Astrocyte of the spinal cord (primary cell): ENCODE measurements around the gene CCDC85A.

Experiments used
- DNase-seq: peaks from one replicate; pipeline ENCODE4 v3.0.0; 2011; ENCODE audit warnings: low read depth, low spot score
- H3K4me3 ChIP-seq: 2 replicates; pipeline ENCODE4 v1.5.1; 2011; ENCODE audit warnings: low read depth, mild to moderate bottlenecking, low read length, moderate library complexity
- in situ Hi-C: cut with HindIII; loops from 2 replicates; pipeline ENCODE4 v1.10.0; 2017; ENCODE audit warnings: low sequenced_read_pairs
- TF ChIP-seq, protein P1 (sequence below): IDR thresholded peaks from 2 replicates; pipeline ENCODE4 v1.5.1; 2012; ENCODE audit warnings: low read depth, mild to moderate bottlenecking, low read length, inconsistent platforms

CCDC85A gene

DNA sequence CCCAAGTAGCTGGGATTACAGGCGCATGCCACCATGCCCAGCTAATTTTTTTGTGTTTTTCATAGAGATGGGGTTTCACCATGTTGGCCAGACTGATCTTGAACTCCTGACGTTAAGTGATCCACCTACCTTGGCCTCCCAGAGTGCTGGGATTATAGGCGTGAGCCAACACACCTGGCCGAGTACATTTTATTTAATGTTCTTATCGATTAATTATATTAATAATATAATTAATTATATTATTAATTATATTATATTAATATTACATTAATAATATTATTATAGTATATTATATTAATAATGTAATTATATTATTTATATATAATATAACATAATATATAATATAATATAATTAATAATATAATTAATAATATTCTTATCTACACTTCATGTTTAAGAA is 101.4 kb downstream of the CCDC85A start:
- no peak overlapping the region for H3K4me3 ChIP-seq
- DNase-seq: no peak
- in situ Hi-C loops: no loop called here
- TF ChIP-seq, protein P1, sequence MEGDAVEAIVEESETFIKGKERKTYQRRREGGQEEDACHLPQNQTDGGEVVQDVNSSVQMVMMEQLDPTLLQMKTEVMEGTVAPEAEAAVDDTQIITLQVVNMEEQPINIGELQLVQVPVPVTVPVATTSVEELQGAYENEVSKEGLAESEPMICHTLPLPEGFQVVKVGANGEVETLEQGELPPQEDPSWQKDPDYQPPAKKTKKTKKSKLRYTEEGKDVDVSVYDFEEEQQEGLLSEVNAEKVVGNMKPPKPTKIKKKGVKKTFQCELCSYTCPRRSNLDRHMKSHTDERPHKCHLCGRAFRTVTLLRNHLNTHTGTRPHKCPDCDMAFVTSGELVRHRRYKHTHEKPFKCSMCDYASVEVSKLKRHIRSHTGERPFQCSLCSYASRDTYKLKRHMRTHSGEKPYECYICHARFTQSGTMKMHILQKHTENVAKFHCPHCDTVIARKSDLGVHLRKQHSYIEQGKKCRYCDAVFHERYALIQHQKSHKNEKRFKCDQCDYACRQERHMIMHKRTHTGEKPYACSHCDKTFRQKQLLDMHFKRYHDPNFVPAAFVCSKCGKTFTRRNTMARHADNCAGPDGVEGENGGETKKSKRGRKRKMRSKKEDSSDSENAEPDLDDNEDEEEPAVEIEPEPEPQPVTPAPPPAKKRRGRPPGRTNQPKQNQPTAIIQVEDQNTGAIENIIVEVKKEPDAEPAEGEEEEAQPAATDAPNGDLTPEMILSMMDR: no peak

DNA sequence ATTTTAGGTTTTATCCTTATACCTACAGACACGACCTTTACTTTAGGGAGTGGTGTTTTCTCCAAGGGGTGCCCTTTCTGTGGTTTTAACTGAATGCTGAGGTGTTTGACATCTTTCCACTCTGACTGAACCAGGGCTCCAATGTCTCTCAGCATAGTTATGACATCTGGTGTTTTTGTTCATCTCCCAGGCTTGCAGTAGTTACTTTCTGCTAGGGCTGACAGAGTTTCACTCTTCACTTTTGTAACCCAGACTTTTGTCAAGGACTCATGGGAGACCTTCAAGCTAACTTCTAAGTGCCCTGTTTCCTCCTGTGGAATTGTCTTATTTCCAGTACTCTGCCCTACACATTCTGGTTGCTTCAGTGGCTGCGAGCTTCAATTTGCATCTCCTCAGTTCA is 103.1 kb downstream of the CCDC85A start:
- TF ChIP-seq, protein P1: no peak
- H3K4me3 ChIP-seq: no peak overlapping the region
- in situ Hi-C loops: no loop called here
- DNase-seq: no peak

DNA sequence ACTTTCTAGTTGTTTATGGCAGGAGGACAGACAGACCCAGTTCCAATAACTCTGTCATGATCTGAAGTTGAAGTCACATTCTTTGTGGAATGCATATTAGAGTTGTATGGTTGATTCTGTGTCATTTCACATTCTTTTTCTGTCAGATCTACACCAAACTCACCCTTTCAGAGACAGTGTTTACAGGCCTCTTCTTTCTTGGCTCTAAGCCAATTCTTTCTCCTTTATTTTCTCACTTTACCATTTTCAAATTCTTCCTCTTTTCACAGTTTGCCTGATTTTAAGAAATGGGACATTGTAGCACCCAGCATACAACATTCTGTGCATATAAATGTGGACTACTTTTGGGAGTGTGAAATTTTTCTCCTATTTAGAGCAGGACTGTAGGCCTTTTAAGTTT is 103.7 kb downstream of the CCDC85A start:
- in situ Hi-C loops: no loop called here

DNA sequence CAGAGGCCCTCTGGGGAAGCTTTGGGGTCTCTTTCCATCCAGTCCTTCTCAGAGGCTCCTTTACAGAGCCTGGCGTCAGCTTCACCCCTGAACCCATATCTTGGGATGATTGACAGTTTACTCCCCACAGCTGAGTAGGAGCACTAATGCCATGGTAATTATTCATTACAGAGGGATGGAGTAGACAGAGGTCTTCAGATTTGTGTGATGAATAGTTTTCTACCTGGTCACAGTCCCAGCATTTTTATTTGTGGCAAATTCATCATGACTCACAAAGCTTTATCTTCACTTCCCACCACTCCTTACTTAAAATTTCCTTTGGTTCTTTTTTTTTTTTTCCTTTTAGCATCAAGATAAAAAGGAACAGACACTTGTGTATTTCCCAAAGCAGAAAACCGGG is 104.2 kb downstream of the CCDC85A start:
- no peak overlapping the region for H3K4me3 ChIP-seq
- no peak for DNase-seq
- TF ChIP-seq, protein P1: no peak
- in situ Hi-C loops: no loop called here

More for the DNA sequence above, 103.7 kb downstream of the CCDC85A start:
- no peak for DNase-seq
- TF ChIP-seq, protein P1: no peak
- H3K4me3 ChIP-seq: no peak overlapping the region

DNA sequence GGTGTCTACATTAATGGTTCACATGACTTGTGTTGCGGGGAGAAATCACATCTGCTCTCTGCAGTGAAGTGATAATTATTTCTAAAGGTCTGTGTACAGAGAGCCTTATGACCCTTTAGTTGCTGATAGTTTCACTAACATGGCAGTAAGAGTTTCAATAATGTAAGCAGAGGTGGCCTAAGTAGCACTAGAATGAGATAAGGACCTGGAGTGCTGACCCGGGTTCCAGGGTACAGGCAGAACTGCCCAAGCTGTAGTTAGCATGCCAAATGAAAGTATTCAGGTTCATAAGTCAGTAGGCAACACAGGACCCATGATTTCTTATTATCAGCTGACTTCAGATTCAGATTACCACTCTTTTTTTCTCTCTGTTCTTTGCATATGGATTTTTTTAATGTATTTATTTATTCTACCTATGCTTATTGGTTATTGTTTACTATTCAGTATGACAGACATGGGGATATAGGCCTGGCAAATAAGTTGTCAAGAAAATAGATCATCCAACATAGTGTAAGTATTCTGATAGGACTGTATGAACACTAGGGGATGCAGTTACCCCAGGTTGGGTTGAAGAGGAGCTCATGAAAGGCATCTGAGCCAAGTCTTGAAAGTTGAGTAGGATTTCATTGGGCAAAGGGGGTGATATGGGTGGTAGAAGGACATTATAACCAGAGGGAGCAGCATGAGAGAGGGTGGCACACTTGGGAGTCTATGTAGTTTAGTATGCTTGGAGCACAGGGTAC is 105.2 kb downstream of the CCDC85A start:
- TF ChIP-seq, protein P1: no peak
- DNase-seq: no peak
- in situ Hi-C loops: no loop called here

DNA sequence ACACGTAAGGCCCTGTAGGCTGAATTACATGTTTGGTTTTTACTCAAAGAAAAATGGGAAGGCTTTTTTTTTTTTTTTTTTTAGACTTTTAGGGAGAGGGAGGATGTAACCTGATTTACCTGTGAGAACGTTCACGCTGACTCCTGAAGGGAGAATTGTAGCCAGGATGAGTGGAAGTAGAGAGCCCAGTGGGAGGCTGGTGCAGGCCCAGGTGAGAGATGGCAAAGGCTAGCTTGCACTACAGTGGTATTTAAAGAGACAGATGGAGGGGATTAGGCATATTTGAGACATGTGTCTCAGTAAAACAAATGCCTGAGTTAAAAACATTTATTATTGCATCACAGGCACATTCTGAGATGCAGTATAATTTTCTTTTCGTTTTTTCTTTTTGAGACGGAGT is 107.9 kb downstream of the CCDC85A start:
- in situ Hi-C loops: no loop called here
- TF ChIP-seq, protein P1: no peak

More for the DNA sequence above, 105.2 kb downstream of the CCDC85A start:
- no peak overlapping the region for H3K4me3 ChIP-seq

More for the DNA sequence above, 107.9 kb downstream of the CCDC85A start:
- H3K4me3 ChIP-seq: no peak overlapping the region
- DNase-seq: no peak
